ENCODE data around the gene KDM4B.

Gene KDM4B

GRCh38 chr19:5141850-5142724 is 173.2 kb downstream of the KDM4B start:
- Histone ChIP-seq H3K27ac (no peak overlapping the region), H3K36me3 (replicated peaks) (peaks cover 34% of the 10 kb centered on the region), H3K27me3 (replicated peaks) (no peaks in the 10 kb centered on the region), H3K4me3 (ENCODE audit: low read depth, low read length) (no peak overlapping the region)
- in situ Hi-C loops (cut with HindIII; ENCODE audit: low pct_ligation_motif_present, low sequenced_read_pairs): no loop called here
- no peak for DNase-seq
- TF ChIP-seq CTCF (IDR thresholded peaks at IDR 0.05; ENCODE audit: low read depth, low read length, missing control alignments): no peak

GRCh38 chr19:5142725-5143097 is 173.8 kb downstream of the KDM4B start:
- Histone ChIP-seq H3K27ac (no peak overlapping the region), H3K27me3 (replicated peaks) (no peaks in the 10 kb centered on the region), H3K36me3 (replicated peaks) (peaks cover 30% of the 10 kb centered on the region), H3K4me3 (ENCODE audit: low read depth, low read length) (no peak overlapping the region)
- in situ Hi-C loops (cut with HindIII; ENCODE audit: low pct_ligation_motif_present, low sequenced_read_pairs): no loop called here
- DNase-seq: no peak
- no peak for TF ChIP-seq CTCF (IDR thresholded peaks at IDR 0.05; ENCODE audit: low read depth, low read length, missing control alignments)

- no peak overlapping the region for H3K27ac ChIP-seq
Observed at GRCh38 chr19:5143471-5144411, 174.8 kb downstream of the KDM4B start.

GRCh38 chr19:5144545-5145179 is 175.7 kb downstream of the KDM4B start:
- no peak for DNase-seq
- no peak for TF ChIP-seq CTCF (IDR thresholded peaks at IDR 0.05; ENCODE audit: low read depth, low read length, missing control alignments)
- in situ Hi-C loops (cut with HindIII; ENCODE audit: low pct_ligation_motif_present, low sequenced_read_pairs): no loop called here
- H3K4me3 ChIP-seq (ENCODE audit: low read depth, low read length): no peak overlapping the region
- H3K27ac ChIP-seq: no peak overlapping the region
- no peaks in the 10 kb centered on the region for H3K27me3 ChIP-seq (replicated peaks)
- peaks cover 21% of the 10 kb centered on the region for H3K36me3 ChIP-seq (replicated peaks)

More at GRCh38 chr19:5143471-5144411, 174.8 kb downstream of the KDM4B start:
- Histone ChIP-seq H3K27me3 (replicated peaks) (no peaks in the 10 kb centered on the region), H3K36me3 (replicated peaks) (peaks cover 22% of the 10 kb centered on the region), H3K4me3 (ENCODE audit: low read depth, low read length) (no peak overlapping the region)
- TF ChIP-seq CTCF (IDR thresholded peaks at IDR 0.05; ENCODE audit: low read depth, low read length, missing control alignments): no peak
- DNase-seq: no peak
- in situ Hi-C loops (cut with HindIII; ENCODE audit: low pct_ligation_motif_present, low sequenced_read_pairs): no loop called here

DNA sequence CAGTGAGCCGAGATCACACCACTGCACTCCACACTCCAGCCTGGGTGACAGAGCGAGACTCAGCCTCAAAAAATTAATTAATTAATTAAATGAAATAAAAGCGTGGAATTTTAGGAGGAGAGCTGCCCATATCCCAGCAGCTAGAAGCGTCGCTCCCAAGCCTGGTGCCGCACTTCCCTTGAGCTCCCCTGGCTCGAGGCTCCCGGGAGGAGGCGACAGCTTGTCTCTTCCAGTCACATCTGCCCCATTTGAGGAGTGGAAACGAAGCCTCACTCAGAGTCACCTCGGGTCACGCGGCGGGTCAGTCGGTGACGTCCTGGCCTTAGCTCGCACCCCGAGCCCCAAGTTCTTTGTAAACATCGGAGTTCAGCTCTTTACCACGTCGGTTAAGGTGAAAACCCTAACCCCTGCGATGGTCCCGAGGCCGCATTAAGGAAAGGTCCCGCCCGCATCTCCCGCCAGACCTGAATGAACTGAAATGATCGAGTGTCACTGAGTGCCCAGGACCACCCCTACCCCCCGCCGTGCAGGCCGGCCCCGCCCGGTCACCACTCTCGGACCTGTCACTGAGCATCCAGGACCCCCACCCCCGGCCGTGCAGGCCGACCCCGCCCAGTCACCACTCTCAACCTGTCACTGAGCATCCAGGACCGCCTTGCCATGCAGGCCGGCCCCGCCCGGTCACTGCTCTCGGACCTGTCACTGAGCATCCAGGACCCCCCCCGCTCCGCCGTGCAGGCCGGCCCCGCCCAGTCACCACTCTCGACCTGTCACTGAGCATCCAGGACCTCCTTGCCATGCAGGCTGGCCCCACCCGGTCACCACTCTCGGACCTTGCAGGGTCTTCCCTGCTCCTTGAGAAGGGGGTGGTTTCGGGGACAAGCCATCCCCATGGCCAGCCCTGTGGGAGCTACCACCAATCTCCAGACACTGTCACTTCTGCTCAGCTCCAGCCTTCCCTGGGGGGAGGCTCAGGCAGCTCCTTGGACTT is 176.9 kb downstream of the KDM4B start:
- no peak for DNase-seq
- no peak overlapping the region for H3K4me3 ChIP-seq (ENCODE audit: low read depth, low read length)
- H3K27ac ChIP-seq: no peak overlapping the region
- in situ Hi-C loops (cut with HindIII; ENCODE audit: low pct_ligation_motif_present, low sequenced_read_pairs): no loop called here
- H3K27me3 ChIP-seq (replicated peaks): no peaks in the 10 kb centered on the region
- H3K36me3 ChIP-seq (replicated peaks): peaks cover 21% of the 10 kb centered on the region
- TF ChIP-seq CTCF (IDR thresholded peaks at IDR 0.05; ENCODE audit: low read depth, low read length, missing control alignments): no peak

Data from brain microvascular endothelial cell (primary cell).